Vagina (tissue), 2 donors: ENCODE data around the gene IMPG2.

Experiments
- CTCF ChIP-seq, 3 experiments: fragments of 450-650 bp in 2 of 3; fragments of 200-600 bp in 1 of 3; sonication (generic) in 1 of 3; IDR thresholded peaks; one replicate each; pipeline ENCODE4 v1.5.1; 2017 to 2019; ENCODE audit warnings: antibody characterized with exemption in 3 of 3, mild to moderate bottlenecking in 2 of 3, moderate library complexity in 2 of 3
- POLR2A ChIP-seq, 2 donors: fragments of 450-650 bp; IDR thresholded peaks; one replicate each; pipeline ENCODE4 v1.6.1; 2017; ENCODE audit warnings: antibody characterized with exemption in 2 of 2, mild to moderate bottlenecking in 2 of 2, moderate library complexity in 2 of 2

- no peak for TF ChIP-seq POLR2A (IDR thresholded peaks at IDR 0.05)
- no peak for TF ChIP-seq CTCF (IDR thresholded peaks at IDR 0.05)
Observed at GRCh38 chr3:101292027-101292426, 28.3 kb downstream of the IMPG2 start.
